Upper lobe of left lung (tissue), 6 donors: ENCODE measurements around the gene RNU1-2. TPM values are rescaled to one million over a fixed set of nuclear protein-coding genes. Genes with fewer than 3 reads are reported as not detected.

ENCODE experiments used
- ATAC-seq, 2 donors: fragments of 200-7000 bp; cut with Tn5 transposase; one replicate each; pipeline ENCODE4 v1.9.1; 2022; ENCODE audit warnings: mild to moderate bottlenecking in 2 of 2, moderate library complexity in 2 of 2; ENCODE audit not compliant: low FRiP score in 2 of 2
- DNase-seq, 2 donors: peaks; one replicate each; pipeline ENCODE4 v3.0.0-alpha.2; 2019 to 2020
- H3K27ac ChIP-seq, 4 donors: fragments of 200-600 bp; sonication (generic); one replicate each; pipeline ENCODE4 v1.5.1; 2016 to 2019
- H3K27me3 ChIP-seq, 4 donors: fragments of 200-600 bp; sonication (generic); one replicate each; pipeline ENCODE4 v1.5.1; 2017 to 2019
- H3K36me3 ChIP-seq, 4 donors: fragments of 200-600 bp; sonication (generic); one replicate each; pipeline ENCODE4 v1.5.1; 2016 to 2019
- H3K4me1 ChIP-seq, 4 donors: fragments of 200-600 bp; sonication (generic); one replicate each; pipeline ENCODE4 v1.5.1; 2018 to 2019
- H3K4me3 ChIP-seq, 4 donors: fragments of 200-600 bp; sonication (generic); one replicate each; pipeline ENCODE4 v1.5.1; 2017 to 2019; ENCODE audit warnings: mild to moderate bottlenecking in 2 of 4, moderate library complexity in 1 of 4
- H3K9me3 ChIP-seq, 4 donors: fragments of 200-600 bp; sonication (generic); one replicate each; pipeline ENCODE4 v1.5.1; 2018 to 2019
- EP300 ChIP-seq, 4 donors: sonication (generic); formaldehyde crosslinking; IDR thresholded peaks; one replicate each; pipeline ENCODE4 v1.5.1; 2017; ENCODE audit warnings: antibody characterized with exemption in 4 of 4, control low read depth in 2 of 4
- POLR2A ChIP-seq, 4 donors: fragments of 450-650 bp; IDR thresholded peaks; one replicate each; pipeline ENCODE4 v1.5.1; 2016 to 2017; ENCODE audit warnings: antibody characterized with exemption in 4 of 4, mild to moderate bottlenecking in 2 of 4
- POLR2AphosphoS5 ChIP-seq, 2 donors: sonication (generic); formaldehyde crosslinking; IDR thresholded peaks; one replicate each; pipeline ENCODE4 v1.5.1; 2017; ENCODE audit warnings: antibody characterized with exemption in 2 of 2
- WGBS, 2 donors: methylation state at CpG; one replicate each; pipeline ENCODE4 v1.1.5; 2017 to 2018; 5-methylcytosine and 5-hydroxymethylcytosine counted together
- total RNA-seq, 6 donors: library from RNA; depleted of rRNA in 4 of 6; stranded (reverse); fragments of >200 nt in 4 of 6; gene quantifications; one replicate each; pipeline versions ENCODE4 v1.1.0 to v1.2.1, GENCODE V29; 2016 to 2021
- TF ChIP-seq, protein P1 (sequence below), 6 experiments: fragments of 450-650 bp in 4 of 6; fragments of 200-600 bp in 2 of 6; sonication (generic) in 2 of 6; IDR thresholded peaks; one replicate each; pipeline ENCODE4 v1.5.1; 2016 to 2019; ENCODE audit warnings: antibody characterized with exemption in 6 of 6
- donor health status: DM: no; HTN: no; CAD: no; lungs with moderate emphysema.
- donor health status: DM: no; HTN: yes; CAD: no; lungs with severe emphysema.

Gene RNU1-2
- total RNA-seq, 6 donors from 2014 or later, result under 0.01 to 14,413 (median 1,360) TPM

DNA sequence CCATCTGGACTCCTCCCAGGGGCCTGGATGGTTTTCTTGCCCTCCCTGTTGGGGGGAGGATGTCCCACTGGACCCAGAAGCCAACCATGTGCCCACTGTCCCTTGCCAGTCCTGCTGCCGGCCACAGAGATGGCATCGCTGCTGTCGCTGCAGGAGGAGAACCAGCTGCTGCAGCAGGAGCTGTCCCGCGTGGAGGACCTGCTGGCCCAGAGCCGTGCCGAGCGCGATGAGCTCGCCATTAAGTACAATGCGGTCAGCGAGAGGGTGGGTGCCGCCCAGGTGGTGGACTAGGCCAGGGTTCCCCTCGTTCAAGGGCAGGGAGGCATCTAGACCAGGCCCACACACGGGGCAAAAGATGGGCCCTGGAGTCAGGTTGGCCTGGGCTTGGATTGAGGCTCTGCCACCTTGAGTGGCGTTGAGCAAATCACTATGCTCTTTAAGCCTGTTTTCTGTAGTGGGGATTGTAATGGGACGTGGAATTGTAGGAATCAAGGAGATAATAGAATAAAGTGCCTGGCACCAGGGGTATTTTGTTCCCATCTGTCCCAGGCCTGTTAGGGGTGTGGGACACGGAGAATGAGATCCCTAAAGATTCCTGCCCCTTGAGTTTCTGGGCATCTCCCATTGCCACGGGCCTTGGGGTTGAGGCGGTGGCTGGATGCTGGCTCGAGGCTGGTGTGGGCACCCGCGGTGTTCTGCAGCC, 28.6 kb downstream of the RNU1-2 start:
- H3K9me3 ChIP-seq, result no peaks in the 10 kb centered on the region
- WGBS, 2 donors, result 85 to 92% methylated on average over 23 of the region's 23 CpGs
- TF ChIP-seq POLR2A (IDR thresholded peaks at IDR 0.05), result no peak
- TF ChIP-seq, protein P1, sequence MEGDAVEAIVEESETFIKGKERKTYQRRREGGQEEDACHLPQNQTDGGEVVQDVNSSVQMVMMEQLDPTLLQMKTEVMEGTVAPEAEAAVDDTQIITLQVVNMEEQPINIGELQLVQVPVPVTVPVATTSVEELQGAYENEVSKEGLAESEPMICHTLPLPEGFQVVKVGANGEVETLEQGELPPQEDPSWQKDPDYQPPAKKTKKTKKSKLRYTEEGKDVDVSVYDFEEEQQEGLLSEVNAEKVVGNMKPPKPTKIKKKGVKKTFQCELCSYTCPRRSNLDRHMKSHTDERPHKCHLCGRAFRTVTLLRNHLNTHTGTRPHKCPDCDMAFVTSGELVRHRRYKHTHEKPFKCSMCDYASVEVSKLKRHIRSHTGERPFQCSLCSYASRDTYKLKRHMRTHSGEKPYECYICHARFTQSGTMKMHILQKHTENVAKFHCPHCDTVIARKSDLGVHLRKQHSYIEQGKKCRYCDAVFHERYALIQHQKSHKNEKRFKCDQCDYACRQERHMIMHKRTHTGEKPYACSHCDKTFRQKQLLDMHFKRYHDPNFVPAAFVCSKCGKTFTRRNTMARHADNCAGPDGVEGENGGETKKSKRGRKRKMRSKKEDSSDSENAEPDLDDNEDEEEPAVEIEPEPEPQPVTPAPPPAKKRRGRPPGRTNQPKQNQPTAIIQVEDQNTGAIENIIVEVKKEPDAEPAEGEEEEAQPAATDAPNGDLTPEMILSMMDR (IDR thresholded peaks at IDR 0.05), result no peak
- no peak for TF ChIP-seq POLR2AphosphoS5 (IDR thresholded peaks at IDR 0.05)
- no peak for TF ChIP-seq EP300 (IDR thresholded peaks at IDR 0.05)
- ATAC-seq, result no peak
- H3K27me3 ChIP-seq, result peaks cover 0 to 3% (median 0%) of the 10 kb centered on the region in 4 donors
- no peaks in the 10 kb centered on the region for H3K36me3 ChIP-seq
- DNase-seq, result peak in 1 of 2 donors; percentile 60
- peaks cover 6 to 20% (median 7%) of the 10 kb centered on the region in 4 donors for H3K4me1 ChIP-seq
- H3K4me3 ChIP-seq, result no peak overlapping the region
- H3K27ac ChIP-seq, result no peak overlapping the region

DNA sequence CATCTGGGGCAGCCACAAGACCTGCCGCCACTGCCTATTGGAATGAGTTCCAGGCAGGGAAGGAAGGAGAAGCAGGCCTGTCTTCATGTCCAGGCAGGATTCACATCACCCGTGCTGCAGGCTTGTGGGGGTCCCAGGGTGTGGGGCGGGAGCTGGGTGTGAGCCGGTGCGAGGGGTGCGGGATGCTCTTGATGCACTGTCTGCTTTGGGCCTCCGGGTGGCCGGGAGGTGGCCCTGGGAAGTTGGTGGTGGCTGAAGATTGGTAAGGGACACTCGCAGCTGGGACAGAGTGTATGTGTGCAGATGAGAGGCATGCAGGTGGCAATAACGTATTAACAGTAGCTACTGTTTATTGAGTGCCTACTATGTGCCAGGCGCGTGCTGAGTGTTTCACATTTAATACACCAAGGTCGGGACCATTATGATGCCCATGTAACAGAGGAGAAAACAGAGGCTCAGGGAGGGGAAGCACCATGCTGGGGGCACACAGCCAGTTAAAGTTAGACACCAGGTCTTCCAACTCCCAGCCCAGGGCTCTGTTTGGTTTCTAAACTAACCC, 29.2 kb downstream of the RNU1-2 start:
- peak in 1 of 2 donors; percentile 71 for DNase-seq
- H3K9me3 ChIP-seq, result no peaks in the 10 kb centered on the region
- no peak overlapping the region for H3K4me3 ChIP-seq
- 91 to 93% methylated on average over 13 of the region's 13 CpGs for WGBS, 2 donors
- ATAC-seq, result no peak
- H3K27ac ChIP-seq, result no peak overlapping the region
- H3K36me3 ChIP-seq, result peaks cover 0 to 5% (median under 1%) of the 10 kb centered on the region in 4 donors
- peaks cover 0 to 3% (median 0%) of the 10 kb centered on the region in 4 donors for H3K27me3 ChIP-seq
- H3K4me1 ChIP-seq, result peaks cover 6 to 20% (median 7%) of the 10 kb centered on the region in 4 donors
- TF ChIP-seq, protein P1 (IDR thresholded peaks at IDR 0.05), result no peak

DNA sequence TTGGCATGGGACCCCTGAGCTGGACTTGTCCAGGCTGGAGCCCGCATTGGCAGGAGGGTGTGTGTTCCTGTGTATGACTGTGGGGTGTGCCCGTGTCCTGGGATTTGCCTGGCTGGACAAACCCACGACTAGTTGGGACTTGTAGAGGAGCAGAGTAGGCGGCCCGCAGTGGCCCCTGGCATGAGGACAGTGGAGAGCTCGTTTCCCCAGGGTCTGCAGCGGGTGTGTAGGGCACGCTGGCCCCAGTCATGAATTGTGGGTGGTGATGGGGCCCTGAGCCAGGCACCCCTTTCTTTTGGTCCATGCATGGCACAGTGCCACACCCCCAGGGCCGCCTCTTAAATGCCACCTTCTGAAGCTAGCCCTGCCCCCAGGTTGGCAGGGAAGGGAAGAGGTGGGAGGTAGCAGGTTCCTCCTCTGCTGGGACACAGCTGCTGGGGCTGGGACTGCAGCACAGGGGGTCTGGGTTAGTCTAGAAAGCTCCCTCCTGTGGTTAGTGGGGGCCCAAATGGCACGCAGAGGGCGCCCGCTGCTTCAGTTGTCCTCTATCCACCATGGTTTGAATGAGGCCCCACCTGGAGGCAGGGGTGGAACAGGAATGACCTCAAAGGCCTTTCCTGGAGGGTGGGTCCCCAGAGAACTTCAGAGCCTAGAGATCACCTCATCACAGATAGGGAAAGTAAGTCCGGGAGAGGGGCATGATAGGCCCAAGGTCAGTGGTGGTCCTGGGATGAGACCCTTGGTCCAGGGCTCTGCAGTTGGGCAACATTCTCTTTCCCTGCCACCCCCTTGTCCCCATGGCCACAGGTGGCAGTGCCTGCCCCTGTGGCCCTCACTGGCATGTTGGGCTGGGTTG, 30.1 kb downstream of the RNU1-2 start:
- Histone ChIP-seq H3K4me3 (no peak overlapping the region), H3K9me3 (no peaks in the 10 kb centered on the region), H3K27ac (no peak overlapping the region), H3K36me3 (peaks cover 0 to 13% (median 5%) of the 10 kb centered on the region in 4 donors), H3K27me3 (peaks cover 0 to 3% (median 0%) of the 10 kb centered on the region in 4 donors), H3K4me1 (peaks cover 6 to 19% (median 7%) of the 10 kb centered on the region in 4 donors)
- ATAC-seq (no peak), DNase-seq (peak in 1 of 2 donors; percentile 43)
- TF ChIP-seq, protein P1 (IDR thresholded peaks at IDR 0.05), result no peak
- TF ChIP-seq POLR2AphosphoS5 (IDR thresholded peaks at IDR 0.05) (no peak), EP300 (IDR thresholded peaks at IDR 0.05) (no peak), POLR2A (IDR thresholded peaks at IDR 0.05) (no peak)
- WGBS, 2 donors, result 80 to 92% methylated on average over 13 of the region's 13 CpGs

DNA sequence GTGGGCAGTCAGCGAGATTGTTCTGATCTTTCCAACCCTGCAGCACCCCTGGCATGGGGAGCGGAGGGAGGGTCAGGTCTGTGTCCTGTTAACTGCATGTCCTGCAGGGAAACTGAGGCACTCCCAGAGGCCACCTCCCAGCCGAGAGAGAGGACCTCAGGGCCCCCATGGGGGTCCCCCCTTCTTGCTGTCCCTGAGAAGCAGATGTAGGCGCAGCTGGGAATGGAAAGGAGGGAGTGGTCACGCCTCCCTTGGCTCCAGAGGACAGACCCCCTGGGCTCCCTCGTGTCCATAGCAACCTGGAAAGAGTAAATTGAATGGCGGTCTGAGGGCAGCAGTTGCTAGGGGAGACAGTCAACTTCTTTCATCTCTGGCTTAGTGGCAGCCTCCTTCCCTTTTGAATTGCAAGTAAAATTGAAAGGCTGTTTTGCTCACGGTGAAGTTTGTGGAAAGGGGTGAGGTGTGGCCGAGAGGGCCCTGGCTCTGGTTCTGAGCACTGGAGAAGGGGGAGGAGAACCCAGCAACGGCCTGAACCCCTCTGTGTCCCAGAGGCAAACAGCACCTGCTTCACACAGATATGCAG, 30.8 kb downstream of the RNU1-2 start:
- Histone ChIP-seq H3K27me3 (peaks cover 0 to 3% (median 0%) of the 10 kb centered on the region in 4 donors), H3K4me3 (no peak overlapping the region), H3K4me1 (peaks cover 2 to 12% (median 5%) of the 10 kb centered on the region in 4 donors), H3K9me3 (no peaks in the 10 kb centered on the region), H3K36me3 (peaks cover 0 to 19% (median 7%) of the 10 kb centered on the region in 4 donors), H3K27ac (no peak overlapping the region)
- DNase-seq, result no peak
- ATAC-seq, result no peak
- whole genome bisulfite sequencing, 2 donors, result 61 to 78% methylated on average over 10 of the region's 10 CpGs
- TF ChIP-seq POLR2A (IDR thresholded peaks at IDR 0.05) (no peak), POLR2AphosphoS5 (IDR thresholded peaks at IDR 0.05) (no peak), EP300 (IDR thresholded peaks at IDR 0.05) (no peak)
- TF ChIP-seq, protein P1 (IDR thresholded peaks at IDR 0.05), result no peak
